BJ (cell line): ENCODE measurements around the gene EMX1. TPM values are rescaled to one million over a fixed set of nuclear protein-coding genes. Genes with fewer than 3 reads are reported as not detected.

Experiments used
- CTCF ChIA-PET: fragments of 350-600 bp; formaldehyde crosslinking; extraction: SDS; loops from one replicate; lab custom pipeline; 2021; ENCODE audit warnings: antibody characterized with exemption, inconsistent platforms; lab: Yijun Ruan, JAX
- POLR2A ChIA-PET: fragments of 300-600 bp; sonication (Branson Sonifier 250); formaldehyde crosslinking; extraction: SDS; loops from one replicate; lab custom pipeline; 2021; ENCODE audit warnings: antibody characterized with exemption; lab: Charles Lee
- DNase-seq: peaks from one replicate; pipeline ENCODE4 v3.0.0-alpha.2; 2011; ENCODE audit warnings: low read depth
- H3K27me3 ChIP-seq: 2 replicates; pipeline ENCODE4 v1.6.0; 2011; ENCODE audit warnings: low read length; ENCODE audit not compliant: control insufficient read depth, insufficient read depth
- H3K36me3 ChIP-seq: 2 replicates; pipeline ENCODE4 v1.5.1; 2011; ENCODE audit warnings: low read length; ENCODE audit not compliant: control insufficient read depth, insufficient read depth
- H3K4me3 ChIP-seq: 2 replicates; pipeline ENCODE4 v1.5.1; 2011; ENCODE audit warnings: low read depth, mild to moderate bottlenecking, control low read depth, low read length
- polyA plus RNA-seq: library from polyadenylated mRNA; depleted of rRNA; stranded (reverse); fragments of >200 nt; gene quantifications from 2 replicates; pipeline ENCODE4 v1.2.3, GENCODE V29; 2011
- TF ChIP-seq, protein P1 (sequence below): IDR thresholded peaks from 2 replicates; pipeline ENCODE4 v1.5.1; 2011; ENCODE audit warnings: low read depth, mild to moderate bottlenecking, control low read depth, inconsistent platforms, low read length, moderate library complexity; ENCODE audit not compliant: insufficient read depth

EMX1 gene
- polyA plus RNA-seq, 1 experiment: not detected

DNA sequence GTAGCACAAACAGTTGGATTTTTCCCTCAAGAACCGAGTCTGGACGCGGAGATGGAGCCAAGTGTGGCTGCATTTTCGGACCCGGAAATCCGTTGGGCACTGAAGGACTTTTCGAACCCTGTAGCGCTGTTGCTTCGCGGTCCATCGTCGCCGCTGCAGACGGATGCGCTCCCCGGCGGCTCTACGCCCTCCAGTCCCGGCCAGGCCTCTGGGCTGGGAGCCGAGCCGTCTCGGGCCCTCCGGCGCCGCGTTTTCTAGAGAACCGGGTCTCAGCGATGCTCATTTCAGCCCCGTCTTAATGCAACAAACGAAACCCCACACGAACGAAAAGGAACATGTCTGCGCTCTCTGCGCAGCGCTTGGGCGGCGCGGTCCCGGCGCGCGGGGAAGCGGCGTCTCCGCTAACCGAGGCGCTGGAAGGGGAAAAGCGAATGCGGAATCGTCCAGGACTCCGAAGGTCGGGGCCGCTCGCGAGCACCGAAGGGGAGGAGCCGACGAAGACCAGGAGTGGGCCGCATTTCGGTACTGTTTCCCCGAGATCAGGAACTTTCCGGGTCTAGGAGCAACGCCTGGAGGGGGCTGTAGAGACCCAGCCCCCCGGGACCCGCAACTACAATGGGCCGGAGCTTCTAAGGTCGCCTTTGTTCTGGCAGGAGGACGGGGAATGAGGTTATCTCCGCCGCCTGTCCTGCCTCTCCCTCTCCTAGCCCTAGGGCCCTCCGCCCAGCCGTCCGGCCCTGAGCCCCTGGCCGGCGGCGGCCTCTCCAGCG is 3.2 kb downstream of the EMX1 start:
- H3K4me3 ChIP-seq: no peak overlapping the region
- CTCF ChIA-PET: interaction anchor here (1.3 to 1.6 kb wide), 2 partner anchors 8 to 27 kb away, joined by 4 to 7 read pairs; no protein-coding TSS in a partner anchor
- POLR2A ChIA-PET: interaction anchor here (0.7 kb wide), 1 partner anchor 168 kb away, joined by 5 read pairs; no protein-coding TSS in a partner anchor
- peaks cover 77% of the 10 kb centered on the region for H3K27me3 ChIP-seq
- H3K36me3 ChIP-seq: no peaks in the 10 kb centered on the region
- DNase-seq: no peak
- TF ChIP-seq, protein P1, sequence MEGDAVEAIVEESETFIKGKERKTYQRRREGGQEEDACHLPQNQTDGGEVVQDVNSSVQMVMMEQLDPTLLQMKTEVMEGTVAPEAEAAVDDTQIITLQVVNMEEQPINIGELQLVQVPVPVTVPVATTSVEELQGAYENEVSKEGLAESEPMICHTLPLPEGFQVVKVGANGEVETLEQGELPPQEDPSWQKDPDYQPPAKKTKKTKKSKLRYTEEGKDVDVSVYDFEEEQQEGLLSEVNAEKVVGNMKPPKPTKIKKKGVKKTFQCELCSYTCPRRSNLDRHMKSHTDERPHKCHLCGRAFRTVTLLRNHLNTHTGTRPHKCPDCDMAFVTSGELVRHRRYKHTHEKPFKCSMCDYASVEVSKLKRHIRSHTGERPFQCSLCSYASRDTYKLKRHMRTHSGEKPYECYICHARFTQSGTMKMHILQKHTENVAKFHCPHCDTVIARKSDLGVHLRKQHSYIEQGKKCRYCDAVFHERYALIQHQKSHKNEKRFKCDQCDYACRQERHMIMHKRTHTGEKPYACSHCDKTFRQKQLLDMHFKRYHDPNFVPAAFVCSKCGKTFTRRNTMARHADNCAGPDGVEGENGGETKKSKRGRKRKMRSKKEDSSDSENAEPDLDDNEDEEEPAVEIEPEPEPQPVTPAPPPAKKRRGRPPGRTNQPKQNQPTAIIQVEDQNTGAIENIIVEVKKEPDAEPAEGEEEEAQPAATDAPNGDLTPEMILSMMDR: no peak

DNA sequence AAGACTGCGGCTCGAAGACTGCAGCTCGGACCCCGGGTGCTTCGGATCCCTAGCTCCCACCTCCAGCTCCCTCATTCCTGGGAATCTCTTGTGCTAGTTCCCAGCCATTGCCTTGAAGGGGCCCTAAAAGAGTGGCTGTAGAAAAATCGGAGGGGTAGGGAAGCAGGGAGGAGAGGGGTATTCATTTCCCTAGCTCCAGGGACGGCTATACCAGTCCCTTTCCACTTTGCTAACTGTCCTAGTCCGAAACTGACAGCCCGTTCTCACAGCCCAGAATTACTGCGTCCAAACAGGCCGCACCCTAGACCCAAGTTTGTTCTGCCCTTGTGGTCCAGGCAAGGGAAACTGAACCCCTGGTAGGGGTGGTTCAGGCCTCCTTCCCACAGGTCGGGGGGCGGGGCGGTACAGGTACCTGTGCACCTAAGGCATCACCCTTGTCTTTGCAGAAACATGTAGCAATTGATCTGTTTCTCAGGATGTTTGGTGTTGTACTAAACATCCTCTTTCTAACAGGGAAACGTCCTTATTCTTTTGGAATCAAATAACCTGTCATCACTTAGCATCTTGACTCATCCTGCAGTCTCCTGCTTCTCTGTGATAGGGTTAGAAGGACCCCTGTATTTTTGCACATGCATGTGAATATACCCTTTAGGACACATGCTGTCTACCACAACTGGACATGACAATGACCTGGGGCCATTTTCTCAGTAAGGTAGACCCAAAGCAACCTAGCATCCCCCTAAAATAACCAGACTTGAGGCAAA is 4.0 kb downstream of the EMX1 start:
- TF ChIP-seq, protein P1: no peak
- no peak for DNase-seq
- CTCF ChIA-PET: interaction anchor here (0.7 to 1.6 kb wide), 2 partner anchors 28 to 33 kb away, joined by 3 to 7 read pairs; no protein-coding TSS in a partner anchor
- POLR2A ChIA-PET: no interaction called here
- peaks cover 77% of the 10 kb centered on the region for H3K27me3 ChIP-seq
- H3K36me3 ChIP-seq: no peaks in the 10 kb centered on the region
- no peak overlapping the region for H3K4me3 ChIP-seq

DNA sequence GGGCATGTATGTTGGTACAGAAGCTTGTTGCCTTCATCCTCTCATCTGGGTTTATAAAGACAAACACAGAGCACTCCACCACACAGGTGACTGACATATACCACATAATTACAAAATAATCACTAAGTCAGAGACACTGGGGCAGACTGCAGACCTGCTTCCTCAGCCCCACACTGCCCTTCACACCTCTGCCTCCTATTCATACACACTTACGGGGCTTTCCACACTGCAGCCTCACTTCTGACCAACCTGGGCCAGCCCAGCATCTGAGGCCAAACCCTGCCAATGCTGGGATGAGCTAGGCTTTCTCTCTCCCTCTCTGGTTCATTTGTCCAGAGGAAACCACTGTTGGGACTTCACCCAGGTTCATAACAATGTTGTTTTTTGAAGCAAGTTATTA is 4.5 kb downstream of the EMX1 start:
- no peak overlapping the region for H3K4me3 ChIP-seq
- DNase-seq: no peak
- peaks cover 78% of the 10 kb centered on the region for H3K27me3 ChIP-seq
- no peaks in the 10 kb centered on the region for H3K36me3 ChIP-seq
- TF ChIP-seq, protein P1: no peak
- ChIA-PET CTCF (interaction anchor here (0.7 to 1.6 kb wide), 3 partner anchors 28 to 34 kb away, joined by 3 to 7 read pairs (median 4); partner anchors contain the start of gene SPR), POLR2A (no interaction called here)

DNA sequence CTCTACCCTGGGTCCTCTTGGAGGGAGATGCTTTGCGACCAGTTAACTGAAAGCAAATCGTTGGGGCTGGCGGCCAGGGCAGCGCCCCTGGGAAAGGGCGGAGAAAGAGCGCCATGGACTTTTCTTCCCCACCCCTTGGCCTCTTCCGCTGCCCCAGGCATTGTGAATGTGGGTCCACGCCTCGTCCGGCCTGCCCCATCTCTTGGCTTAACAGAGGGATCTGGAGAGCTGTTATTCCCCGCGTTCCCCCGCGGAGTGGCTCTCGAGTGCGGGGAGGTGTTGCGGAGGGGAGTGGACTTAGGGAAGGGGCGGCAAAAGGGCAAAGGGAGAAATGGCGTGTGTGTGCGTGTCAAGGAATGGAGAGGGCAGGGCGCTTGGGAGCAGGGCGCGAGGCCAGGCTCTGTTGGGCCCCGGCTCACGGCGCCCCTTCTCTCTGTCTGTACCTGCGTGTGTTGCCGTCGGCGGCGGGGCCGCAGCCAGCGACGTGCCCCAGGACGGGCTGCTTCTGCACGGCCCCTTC is 6.6 kb downstream of the EMX1 start:
- no peak overlapping the region for H3K4me3 ChIP-seq
- POLR2A ChIA-PET: no interaction called here
- H3K36me3 ChIP-seq: no peaks in the 10 kb centered on the region
- no peak for DNase-seq
- TF ChIP-seq, protein P1: no peak
- peaks cover 82% of the 10 kb centered on the region for H3K27me3 ChIP-seq
- CTCF ChIA-PET: interaction anchor here (1.0 to 1.4 kb wide), 3 partner anchors 17 to 253 kb away, joined by 3 read pairs; no protein-coding TSS in a partner anchor
